HL-60 (cell line): ENCODE measurements around the gene CTNNA1.

Source experiments
- DNase-seq, 2 experiments: peaks; one replicate each; pipeline ENCODE4 v3.0.0-alpha.2; 2010 to 2020; ENCODE audit warnings: low read depth in 1 of 2, low spot score in 1 of 2
- H3K27ac ChIP-seq: fragments of 250-450 bp; sonication (Bioruptor Pico); replicated peaks from 2 replicates; pipeline ENCODE4 v1.5.1; 2020; ENCODE audit warnings: mild to moderate bottlenecking, moderate library complexity
- H3K27me3 ChIP-seq: fragments of 250-450 bp; sonication (Bioruptor Pico); 2 replicates; pipeline ENCODE4 v1.5.1; 2021; ENCODE audit warnings: mild to moderate bottlenecking, moderate library complexity; ENCODE audit not compliant: insufficient read depth, poor library complexity, severe bottlenecking
- H3K4me3 ChIP-seq: replicated peaks from 2 replicates; pipeline ENCODE4 v1.5.1; 2011; ENCODE audit warnings: mild to moderate bottlenecking, control low read depth, low read length; ENCODE audit not compliant: insufficient read depth
- GABPA ChIP-seq: IDR thresholded peaks from 2 replicates; pipeline ENCODE4 v1.6.1; 2012; ENCODE audit warnings: low read depth
- POLR2AphosphoS5 ChIP-seq: IDR thresholded peaks from 2 replicates; pipeline ENCODE4 v1.6.1; 2012; ENCODE audit warnings: low read depth
- SPI1 ChIP-seq: IDR thresholded peaks from 2 replicates; pipeline ENCODE4 v1.6.1; 2012; ENCODE audit warnings: low read depth, mild to moderate bottlenecking, borderline replicate concordance
- TF ChIP-seq, protein P1 (sequence below): IDR thresholded peaks from 2 replicates; pipeline ENCODE4 v1.6.1; 2012; ENCODE audit warnings: low read depth; ENCODE audit not compliant: insufficient replicate concordance
- TF ChIP-seq, protein P2 (sequence below): IDR thresholded peaks from one replicate; pipeline ENCODE4 v1.5.1; 2011; ENCODE audit warnings: low read length, control low read depth, inconsistent platforms; ENCODE audit not compliant: insufficient read depth

Gene CTNNA1

DNA sequence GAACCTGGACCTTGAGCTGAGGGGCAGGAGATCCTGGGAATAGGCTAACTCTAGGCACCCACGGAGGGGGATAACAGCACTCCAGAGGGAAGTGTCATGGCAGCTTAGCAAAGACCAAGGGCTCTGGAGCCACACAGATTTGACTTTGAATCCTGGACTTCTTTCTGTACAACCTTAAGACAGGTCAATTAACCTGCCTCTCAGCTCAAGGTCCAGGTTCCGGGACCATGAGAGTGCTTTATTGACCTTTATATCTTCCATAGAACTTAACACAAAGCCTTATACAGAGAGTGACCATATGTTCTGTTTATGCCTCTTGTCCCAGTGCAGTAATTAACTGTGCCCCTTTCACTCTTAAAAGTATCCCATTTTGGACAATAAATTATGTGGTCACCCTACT lies 212.4 kb downstream of the CTNNA1 start:
- no peak overlapping the region for H3K4me3 ChIP-seq
- TF ChIP-seq POLR2AphosphoS5 (no peak), GABPA (no peak), SPI1 (no peak)
- TF ChIP-seq, protein P1, sequence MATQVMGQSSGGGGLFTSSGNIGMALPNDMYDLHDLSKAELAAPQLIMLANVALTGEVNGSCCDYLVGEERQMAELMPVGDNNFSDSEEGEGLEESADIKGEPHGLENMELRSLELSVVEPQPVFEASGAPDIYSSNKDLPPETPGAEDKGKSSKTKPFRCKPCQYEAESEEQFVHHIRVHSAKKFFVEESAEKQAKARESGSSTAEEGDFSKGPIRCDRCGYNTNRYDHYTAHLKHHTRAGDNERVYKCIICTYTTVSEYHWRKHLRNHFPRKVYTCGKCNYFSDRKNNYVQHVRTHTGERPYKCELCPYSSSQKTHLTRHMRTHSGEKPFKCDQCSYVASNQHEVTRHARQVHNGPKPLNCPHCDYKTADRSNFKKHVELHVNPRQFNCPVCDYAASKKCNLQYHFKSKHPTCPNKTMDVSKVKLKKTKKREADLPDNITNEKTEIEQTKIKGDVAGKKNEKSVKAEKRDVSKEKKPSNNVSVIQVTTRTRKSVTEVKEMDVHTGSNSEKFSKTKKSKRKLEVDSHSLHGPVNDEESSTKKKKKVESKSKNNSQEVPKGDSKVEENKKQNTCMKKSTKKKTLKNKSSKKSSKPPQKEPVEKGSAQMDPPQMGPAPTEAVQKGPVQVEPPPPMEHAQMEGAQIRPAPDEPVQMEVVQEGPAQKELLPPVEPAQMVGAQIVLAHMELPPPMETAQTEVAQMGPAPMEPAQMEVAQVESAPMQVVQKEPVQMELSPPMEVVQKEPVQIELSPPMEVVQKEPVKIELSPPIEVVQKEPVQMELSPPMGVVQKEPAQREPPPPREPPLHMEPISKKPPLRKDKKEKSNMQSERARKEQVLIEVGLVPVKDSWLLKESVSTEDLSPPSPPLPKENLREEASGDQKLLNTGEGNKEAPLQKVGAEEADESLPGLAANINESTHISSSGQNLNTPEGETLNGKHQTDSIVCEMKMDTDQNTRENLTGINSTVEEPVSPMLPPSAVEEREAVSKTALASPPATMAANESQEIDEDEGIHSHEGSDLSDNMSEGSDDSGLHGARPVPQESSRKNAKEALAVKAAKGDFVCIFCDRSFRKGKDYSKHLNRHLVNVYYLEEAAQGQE = no peak
- TF ChIP-seq, protein P2, sequence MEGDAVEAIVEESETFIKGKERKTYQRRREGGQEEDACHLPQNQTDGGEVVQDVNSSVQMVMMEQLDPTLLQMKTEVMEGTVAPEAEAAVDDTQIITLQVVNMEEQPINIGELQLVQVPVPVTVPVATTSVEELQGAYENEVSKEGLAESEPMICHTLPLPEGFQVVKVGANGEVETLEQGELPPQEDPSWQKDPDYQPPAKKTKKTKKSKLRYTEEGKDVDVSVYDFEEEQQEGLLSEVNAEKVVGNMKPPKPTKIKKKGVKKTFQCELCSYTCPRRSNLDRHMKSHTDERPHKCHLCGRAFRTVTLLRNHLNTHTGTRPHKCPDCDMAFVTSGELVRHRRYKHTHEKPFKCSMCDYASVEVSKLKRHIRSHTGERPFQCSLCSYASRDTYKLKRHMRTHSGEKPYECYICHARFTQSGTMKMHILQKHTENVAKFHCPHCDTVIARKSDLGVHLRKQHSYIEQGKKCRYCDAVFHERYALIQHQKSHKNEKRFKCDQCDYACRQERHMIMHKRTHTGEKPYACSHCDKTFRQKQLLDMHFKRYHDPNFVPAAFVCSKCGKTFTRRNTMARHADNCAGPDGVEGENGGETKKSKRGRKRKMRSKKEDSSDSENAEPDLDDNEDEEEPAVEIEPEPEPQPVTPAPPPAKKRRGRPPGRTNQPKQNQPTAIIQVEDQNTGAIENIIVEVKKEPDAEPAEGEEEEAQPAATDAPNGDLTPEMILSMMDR = no peak
- no peak for DNase-seq
- H3K27ac ChIP-seq = no peak overlapping the region
- no peaks in the 10 kb centered on the region for H3K27me3 ChIP-seq

DNA sequence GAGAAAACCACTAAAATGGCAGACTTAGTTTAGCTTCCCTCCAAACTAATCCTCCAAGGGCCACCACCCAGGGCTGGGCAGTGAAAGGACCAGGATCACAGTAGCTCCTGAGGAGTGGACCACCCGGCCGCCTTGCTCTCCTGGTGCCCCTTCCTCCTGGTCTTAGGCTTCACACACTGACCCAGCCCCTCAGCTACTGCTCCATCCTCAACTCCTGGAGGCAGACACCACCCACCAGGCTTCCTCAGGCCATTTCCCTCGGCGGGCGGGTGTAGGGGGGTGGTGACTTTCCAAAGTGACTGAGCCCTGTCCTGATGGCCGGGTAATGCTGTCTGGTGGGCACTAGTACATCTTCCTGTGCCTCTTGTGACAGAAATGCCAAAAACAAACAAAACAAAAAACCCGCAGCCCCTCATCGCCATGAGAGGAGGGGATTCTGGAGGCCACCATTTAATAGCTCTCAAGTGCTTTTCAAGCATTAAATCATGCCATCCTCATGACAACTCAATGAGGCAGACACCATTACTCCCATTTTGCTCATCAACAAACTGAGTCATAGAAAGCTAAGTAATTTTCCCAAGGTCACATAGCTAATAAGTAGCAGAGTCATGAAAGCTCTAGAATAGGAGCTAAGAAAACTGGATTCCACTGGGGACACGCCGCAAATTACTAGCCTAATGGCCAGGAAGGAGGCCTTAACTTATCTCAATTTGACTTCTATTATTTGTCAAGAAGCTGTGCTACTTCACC lies 213.2 kb downstream of the CTNNA1 start:
- no peaks in the 10 kb centered on the region for H3K27me3 ChIP-seq
- DNase-seq = no peak
- H3K4me3 ChIP-seq = no peak overlapping the region
- TF ChIP-seq GABPA (no peak), SPI1 (no peak)
- TF ChIP-seq, protein P2 = no peak
- TF ChIP-seq, protein P1 = no peak
- no peak overlapping the region for H3K27ac ChIP-seq

DNA sequence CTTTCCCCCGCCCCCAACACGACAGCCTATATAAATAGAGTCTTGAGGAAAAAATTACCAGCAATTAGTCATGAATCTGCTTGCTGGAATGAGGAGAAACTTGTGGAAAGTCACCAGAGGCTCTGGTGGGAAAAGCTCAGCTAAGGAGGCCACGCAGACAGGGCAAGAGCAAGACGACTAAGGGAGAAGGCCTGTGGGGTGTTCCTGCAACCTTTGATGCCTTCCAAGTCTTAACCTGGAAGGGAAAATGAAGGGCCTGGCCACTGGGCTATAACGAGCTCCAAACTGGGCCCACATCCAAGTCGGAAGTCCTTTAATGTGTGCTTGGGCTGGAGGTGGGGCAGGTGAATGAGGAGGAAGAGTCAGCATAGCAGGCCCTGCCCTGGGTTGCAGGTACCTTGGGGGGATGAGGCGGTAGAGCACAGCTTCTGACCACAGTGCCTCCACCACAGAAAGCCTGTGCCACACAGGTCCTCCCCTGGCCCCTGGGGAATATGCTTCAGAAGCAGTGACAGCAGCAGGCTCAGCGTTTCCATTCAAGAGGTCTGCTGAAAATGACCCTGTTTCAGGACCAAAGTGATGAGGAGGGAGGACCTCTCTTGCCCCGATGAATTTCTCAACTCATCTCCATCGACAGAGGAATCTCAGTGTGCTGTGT lies 214.7 kb downstream of the CTNNA1 start:
- no peak for DNase-seq
- TF ChIP-seq GABPA = no peak
- no peak for TF ChIP-seq POLR2AphosphoS5
- TF ChIP-seq, protein P1 = no peak
- TF ChIP-seq, protein P2 = no peak
- TF ChIP-seq SPI1 = no peak
- no peak overlapping the region for H3K4me3 ChIP-seq
- H3K27ac ChIP-seq = no peak overlapping the region
- H3K27me3 ChIP-seq = no peaks in the 10 kb centered on the region
